ENCODE measurements around the gene ZNRF4.
A peak's percentile ranks its signal among the peaks of the same experiment; 100 is the strongest.
"Not testable (repeated sequence)": the region's sequence is repeated elsewhere in the genome, so short reads cannot be mapped to it uniquely, and the experiment has no call there.

ZNRF4 gene, protein sequence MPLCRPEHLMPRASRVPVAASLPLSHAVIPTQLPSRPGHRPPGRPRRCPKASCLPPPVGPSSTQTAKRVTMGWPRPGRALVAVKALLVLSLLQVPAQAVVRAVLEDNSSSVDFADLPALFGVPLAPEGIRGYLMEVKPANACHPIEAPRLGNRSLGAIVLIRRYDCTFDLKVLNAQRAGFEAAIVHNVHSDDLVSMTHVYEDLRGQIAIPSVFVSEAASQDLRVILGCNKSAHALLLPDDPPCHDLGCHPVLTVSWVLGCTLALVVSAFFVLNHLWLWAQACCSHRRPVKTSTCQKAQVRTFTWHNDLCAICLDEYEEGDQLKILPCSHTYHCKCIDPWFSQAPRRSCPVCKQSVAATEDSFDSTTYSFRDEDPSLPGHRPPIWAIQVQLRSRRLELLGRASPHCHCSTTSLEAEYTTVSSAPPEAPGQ

DNA sequence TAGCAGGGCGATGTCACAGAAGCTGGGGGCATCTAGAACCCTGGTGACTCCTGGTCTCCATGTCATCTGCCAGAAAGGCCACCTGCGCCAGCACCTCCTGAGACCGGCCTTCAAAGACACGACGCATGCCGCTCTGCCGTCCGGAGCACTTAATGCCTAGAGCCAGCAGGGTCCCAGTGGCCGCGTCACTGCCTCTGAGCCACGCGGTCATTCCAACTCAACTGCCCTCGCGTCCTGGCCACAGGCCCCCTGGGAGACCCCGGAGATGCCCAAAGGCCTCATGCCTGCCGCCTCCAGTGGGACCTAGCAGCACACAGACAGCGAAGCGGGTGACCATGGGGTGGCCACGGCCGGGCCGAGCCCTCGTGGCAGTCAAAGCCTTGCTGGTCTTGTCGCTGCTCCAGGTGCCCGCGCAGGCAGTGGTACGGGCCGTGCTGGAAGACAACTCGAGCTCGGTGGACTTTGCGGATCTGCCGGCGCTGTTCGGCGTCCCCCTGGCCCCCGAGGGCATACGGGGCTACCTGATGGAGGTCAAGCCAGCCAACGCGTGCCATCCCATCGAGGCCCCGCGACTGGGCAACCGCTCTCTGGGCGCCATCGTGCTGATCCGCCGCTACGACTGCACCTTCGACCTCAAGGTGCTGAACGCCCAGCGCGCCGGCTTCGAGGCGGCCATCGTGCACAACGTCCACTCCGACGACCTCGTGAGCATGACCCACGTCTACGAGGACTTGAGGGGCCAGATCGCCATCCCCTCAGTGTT lies at the start of gene ZNRF4:
TSS of gene ZNRF4 (plus strand) at position 51 of the 763 bp plus-strand sequence. CDS start at position 126, 75 bp downstream.
- DNase-seq = no peak

DNA sequence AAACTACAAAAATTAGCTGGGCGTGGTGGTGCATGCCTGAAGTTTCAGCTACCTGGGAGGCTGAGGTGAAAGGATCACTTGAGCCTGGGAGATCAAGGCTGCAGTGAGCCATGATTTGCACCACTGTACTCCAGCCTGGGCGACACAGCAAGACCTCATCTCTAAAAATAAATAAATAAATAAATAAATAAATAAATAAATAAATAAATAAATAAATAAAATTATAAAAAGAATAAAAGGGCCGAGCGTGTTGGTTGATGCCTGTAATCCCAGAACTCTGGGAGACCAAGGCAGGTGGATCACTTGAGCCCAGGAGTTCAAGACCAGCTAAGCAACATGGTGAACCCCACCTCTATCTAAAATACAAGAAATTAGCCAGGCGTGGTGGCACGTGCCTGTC lies 49.0 kb upstream of the ZNRF4 start:
- not testable (repeated sequence) for DNase-seq

DNA sequence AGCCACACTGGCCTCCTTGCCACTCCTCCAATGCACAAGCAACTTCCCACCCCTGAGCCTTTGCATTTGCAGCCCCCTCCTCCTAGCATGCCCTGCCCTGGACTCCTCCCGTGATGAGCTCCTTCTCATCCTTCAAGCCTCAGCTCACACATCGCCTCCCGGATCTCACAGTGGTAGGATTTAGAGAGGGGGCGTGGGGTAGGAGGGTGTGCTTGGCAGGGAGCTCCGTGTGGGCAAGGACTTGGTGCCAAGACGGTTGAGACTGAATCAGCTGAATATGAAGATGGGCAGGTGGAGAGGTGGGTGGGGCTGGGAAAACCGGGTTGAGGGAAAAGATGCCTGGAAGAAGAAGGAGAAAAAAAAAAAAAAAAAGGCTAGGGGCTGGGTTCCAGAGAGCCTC lies 48.4 kb upstream of the ZNRF4 start:
- no peak for DNase-seq

DNA sequence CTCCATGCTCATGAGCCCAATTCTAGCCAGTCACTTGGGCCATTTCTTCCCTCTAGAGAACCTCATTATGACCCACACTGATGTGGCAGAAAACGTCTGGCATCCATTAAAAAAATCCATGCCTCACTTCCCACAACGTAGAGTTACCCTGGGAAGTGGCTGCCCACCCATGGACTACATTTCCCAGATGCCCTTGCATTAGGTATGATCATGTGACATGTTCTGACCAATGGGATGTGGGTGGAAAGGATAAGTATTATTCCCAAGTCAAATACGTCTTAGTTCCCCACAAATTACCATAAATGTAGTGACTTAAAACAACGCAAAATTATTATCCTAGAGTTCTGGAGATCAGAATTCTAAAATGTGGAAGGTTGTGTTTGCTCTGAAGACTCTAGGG lies 47.9 kb upstream of the ZNRF4 start:
- DNase-seq = peak; percentile 3 to 22 (median 4)

DNA sequence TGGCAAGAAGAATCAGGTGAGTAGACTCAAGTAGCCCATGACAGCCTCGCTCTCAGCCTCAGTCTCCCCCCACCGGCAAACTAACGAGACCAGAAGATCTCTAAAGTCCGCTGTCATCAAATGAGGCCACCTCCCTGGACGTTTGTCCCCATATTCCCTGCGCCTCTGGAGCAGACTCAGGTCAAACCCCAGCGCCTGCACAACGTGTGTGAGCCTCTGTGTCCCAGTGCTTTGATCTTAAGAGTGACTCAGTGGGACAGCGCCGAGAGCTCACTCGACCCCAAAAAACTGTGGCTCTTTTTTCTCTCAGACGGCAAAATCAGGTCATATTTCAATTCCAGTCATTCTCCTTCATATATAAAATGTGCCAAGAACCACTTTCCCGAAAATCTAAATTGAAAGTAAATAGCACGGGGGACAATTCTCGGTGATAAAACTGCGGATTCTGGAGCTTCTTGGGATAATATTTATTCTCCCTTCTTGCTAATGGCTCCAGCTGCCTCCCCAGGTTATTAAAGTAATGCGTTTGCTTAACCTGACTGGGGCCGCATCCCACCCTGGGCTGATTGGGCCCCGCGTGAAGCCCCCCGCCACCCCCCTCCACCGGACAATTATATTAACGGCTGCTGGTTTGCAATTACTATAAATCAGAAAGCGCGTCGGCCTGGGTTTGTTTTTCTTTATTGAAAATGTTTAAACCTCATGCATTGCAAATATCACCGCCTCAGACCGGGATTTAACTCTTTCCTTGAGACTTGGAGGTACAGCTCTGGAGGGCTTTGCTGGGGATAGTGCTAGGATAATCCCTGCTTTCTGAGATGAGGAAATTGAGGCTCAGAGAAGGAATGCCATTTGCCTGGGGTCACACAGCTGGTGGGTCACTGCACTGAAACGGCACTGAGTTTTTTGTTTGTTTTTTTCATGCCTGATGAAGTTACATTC lies 37.5 kb upstream of the ZNRF4 start:
- DNase-seq = no peak

DNA sequence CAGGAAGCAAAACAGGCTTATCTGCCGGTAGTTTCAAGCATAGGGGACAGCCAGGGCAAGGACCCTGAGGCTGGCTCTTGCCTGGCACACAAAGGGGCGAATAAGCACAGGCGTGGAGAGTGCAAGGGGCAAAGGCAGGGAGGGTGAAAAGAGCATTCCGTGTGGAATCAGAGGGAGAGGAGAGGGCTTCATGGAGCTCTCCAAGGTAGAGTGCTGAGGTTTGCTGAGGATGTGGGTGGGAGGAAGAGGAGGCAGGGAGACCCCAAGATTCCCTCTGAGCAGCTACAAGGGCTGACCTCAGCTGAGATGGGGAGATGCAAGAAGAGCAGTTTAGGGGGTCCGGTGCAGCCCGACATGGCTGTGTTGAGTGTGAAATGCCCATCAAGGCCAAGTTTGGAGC lies 36.5 kb upstream of the ZNRF4 start:
- DNase-seq = no peak

DNA sequence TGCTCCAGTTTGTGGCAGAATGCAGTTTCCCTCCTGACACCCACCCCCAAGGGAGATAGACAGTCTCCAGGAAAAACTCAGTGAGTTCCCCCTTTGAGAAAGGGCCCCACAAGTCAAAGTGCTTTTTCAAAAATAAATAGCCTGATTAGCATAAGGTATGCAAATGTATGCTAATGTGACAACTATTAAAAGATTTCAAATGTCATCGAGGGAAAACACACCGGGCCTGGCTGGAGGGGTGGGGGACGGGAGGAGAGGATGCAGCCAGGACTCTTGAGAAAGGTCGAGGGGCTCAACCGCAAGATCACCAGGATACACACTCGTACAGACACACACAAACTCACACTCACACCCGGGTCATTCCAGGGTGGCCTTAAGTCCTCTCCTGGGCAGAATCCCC lies 34.3 kb upstream of the ZNRF4 start:
- DNase-seq = no peak

DNA sequence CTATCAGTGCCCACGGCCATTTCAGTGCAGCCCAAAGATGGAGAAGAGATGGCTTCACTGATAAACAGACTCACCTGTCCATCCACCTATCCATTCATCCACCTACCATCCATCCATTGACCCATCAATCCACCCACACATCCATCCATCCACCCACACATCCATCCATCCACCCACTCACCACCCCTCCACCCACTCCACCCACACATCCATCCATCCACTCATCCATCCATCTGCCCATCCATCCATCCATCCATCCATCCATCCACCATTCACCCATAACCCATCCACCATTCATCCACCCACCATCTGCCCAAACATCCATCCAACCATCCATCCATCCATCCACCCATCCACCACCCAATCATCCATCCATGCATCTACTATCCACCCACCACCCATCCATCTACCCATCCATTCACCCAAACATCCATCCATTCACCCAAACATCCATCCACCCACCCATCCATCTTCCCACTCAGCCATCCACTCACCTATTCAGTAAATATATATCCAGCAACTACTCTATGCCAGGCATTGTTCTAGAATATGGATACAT lies 31.6 kb upstream of the ZNRF4 start:
- DNase-seq = no peak

DNA sequence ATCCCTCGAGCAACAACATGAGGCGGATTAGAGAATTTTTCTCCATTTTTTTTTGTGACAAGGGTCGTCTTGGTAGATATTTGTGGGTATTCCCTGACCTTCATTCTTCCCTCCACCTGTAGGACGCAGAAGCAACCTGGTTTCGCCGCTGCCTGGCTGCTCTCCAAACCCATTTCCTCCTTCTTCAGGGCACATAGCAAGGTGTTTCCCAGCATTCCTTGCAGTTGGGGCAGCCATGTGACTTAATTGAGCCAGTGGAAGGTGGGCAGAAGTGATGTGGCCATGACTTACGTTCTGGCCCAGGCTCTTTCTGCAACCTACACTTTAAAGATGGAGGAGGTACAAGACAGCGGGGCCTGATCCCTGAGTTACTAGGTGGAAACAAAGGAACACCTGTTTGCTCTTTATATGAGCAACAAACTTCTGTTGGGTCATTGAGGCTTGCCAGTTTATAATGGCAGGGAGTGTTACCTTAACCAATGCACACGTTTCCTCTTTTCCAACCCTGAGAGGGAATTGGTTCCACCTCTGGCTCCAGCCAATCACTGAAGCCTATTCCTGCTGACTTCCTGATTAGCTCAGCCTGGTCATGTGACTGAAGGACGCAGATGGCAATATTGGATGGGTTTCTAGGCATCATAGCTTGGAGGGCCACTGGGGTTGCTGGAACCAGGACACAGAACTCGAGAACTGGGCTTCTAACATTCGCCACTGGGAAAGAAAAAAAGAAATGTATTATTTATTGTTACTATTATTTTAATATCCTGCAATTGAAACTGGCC lies 30.8 kb upstream of the ZNRF4 start:
- DNase-seq = no peak

DNA sequence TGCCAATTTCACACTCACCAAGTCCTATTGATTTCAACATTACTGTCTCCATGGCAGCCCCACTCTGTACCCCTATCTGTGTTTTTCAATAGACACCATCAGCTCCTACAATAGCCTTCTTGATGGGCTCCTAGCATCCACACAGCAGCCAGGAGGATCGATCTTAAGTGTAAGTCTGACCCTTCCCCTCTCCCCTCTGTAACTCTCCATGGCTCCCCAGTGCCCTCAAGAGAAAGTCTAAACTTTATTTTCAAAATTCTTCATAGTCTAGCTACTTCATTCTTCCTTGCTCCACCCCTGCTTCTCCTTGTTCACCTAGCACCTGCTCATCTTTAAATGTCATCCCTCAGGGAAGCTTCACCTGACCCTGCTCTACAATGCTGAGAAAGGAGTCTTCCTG lies 30.0 kb upstream of the ZNRF4 start:
- DNase-seq = no peak

DNA sequence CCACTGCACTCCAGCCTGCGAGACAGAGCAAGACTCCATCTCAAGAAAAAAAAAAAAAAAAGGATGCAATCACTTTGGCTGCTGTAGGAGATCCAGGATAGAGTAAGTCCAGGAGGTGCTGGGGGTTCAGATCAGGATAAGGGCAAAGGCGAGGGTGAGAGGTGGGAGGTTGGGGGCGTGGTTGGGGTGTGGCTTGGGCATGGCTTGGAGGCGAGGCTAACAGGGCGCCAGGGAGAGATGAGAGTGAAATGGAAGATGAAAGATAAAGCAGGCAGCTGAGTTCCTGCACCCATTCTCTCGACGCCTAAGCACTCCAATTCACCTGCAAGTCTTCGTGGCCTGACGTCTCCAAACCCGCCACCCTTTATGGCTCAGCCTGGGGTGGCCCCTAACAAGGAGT lies 25.0 kb upstream of the ZNRF4 start:
- DNase-seq = no peak

DNA sequence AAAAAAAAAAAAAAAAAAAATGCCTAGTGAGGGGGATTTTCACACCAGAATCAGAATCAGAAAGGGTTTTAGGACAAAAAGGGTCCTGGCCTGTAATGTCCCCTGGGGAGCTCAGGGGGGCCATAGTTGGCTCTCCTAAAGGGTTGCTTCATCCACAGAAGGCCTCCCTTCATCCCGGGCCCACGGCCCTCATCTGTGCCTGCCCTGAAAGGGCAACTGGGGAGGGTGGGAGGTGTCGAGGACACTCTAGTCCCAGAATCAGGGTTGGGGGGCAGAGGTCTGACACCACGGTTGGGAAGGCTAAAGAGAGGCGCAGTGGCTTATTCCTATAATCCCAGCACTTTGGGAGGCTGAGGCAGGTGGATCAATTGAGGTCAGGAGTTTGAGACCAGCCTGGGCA lies 22.5 kb upstream of the ZNRF4 start:
- DNase-seq = no peak

DNA sequence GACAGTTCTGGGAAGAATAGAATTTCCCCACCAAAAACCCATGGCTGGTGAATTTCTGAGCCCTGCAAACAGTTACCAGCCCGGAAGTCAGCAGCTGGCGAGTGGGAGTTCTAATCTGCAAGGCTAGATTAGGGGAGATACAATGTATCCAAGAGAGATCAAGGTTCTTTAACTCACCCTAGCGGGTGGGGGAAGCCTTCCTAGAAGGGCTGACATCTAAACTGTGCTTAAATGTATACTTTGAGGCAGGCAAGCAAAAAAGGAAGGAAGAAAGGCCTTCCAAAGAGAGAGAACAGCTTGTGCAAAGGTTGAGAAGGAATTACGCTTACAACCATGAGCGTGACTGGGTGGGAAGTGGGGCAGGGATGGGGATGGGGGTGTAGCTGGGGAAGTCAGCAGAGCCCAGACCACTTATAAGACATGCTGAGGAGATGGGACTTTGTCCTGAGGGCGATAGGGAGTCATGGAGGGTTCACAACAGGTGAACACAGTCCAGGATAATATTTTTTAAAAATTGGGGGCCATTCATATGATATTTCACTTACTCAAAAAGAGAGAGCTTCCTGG lies 20.8 kb upstream of the ZNRF4 start:
- no peak for DNase-seq

DNA sequence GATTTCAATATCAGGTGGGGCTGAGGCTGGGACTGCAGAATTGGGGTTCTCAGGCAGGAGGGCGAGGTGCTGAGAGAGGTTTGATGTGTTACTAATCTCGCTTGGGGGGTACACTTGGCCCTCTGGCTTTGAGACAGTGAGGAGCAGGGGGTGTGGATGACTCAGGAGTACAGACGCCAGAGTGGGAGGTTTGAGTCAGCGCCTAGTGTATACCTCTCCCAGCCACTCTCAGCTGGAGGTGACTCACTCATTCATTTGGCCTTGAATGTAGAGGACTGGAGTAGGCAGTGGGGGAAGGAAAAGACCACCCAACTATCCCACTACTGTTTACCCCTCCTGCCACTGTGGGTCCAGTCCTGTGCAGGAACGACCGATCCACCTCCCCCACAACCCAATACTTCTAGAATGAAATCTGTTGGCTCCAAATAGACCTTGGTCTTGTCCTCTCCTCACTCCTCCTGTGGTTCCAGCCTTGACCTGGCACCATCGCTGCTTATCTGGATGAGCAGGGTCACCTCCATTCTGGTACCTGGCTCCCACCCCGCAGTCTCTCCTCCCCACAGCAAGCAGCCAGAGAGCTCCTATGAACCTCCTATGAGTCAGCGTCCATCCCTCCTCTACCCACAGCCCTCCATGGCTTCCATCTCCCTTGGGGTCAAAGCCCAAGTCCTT lies 20.1 kb upstream of the ZNRF4 start:
- DNase-seq = peak; percentile 47 to 54 (median 50)

DNA sequence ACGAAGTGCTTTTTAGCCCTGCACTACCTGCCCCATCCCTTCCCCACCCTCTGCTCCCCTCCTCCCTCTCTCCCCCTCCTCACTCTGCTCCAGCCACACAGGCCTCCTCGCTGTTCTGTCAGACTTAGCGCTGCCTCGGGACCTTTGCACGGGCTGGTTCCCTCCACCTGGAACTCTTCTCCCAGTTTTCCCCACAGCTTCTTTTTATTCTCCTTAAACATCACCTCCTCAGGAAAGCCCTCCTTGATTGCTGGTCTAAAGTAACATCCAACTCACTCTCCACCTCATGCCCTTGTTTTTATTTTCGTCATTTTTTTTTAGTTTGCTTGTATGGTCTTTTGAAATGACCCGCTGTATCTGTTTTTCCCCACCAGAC lies 19.6 kb upstream of the ZNRF4 start:
- DNase-seq = no peak

DNA sequence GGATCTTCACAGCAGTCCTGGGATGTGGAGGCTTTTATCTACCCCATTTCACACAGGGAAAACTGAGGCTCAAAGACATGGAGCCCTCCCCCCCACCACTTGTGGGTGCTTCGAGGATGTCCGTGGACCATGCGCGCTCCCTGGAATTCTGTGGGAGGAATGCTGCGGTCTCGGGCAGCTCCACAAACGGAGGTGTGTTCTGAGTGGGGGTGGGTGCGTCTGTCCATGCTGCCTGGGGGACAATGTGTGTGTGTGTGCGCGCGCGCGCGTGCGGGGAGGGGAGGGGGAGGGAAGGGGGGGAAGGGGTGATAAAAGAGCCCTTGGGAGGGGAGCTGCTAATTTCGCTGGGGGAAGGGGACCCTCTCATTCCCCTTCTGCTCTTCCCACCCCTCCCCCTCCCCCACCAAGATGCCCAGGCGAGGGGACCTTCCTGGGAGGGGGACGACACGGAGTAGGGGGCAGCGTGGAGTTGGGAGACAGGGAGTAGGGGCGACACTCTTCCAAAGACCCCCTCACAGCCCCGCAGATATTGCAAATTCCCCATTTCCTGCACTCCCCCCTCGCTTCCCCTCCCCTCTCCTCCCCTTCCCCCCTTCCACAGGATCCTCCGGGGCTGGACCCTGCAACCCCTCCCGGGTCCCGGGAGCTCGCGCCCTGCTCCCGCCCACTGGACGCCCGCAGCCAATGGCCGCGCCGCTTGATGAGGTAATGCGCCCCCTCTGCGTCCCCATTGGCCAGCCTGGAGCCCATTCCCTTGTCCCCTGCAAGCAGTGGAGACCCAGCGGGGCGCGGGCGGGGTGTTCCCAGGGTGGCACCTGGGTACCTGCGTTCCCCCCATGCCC lies 18.9 kb upstream of the ZNRF4 start:
- no peak for DNase-seq

DNA sequence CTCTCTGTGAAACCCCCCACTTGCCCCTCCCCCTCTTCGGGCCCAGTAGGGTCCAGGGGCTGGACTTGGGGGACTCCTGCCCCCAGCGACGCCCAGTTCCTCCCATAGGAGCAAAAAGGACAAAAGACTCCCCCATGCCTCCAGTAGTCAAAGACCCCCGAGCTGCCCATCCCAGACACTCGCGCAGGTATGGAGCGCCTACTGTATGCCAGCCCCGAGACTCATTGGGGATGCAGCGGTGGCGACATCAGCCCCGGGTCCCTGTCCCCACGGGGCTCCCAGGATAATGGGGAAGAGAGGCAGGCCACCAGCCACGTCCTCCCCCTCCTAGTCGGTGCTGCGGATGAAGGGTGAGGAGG lies 18.3 kb upstream of the ZNRF4 start:
- DNase-seq = no peak

DNA sequence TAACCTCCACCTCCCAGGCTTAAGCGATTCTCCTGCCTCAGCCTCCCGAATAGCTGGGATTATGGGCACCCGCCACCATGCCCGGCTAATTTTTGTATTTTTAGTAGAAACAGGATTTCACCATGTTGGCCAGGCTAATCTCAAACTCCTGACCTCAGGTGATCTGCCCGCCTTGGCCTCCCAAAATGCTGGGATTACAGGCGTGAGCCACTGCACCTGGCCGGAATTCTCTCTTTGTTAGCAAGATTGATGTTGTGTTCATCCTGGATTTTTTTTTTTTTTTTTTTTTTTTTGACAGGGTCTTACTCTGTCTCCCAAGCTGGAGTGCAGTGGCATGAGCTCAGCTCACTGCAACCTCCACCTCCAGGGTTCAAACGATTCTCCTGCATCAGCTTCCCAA lies 16.5 kb upstream of the ZNRF4 start:
- not testable (repeated sequence) for DNase-seq

DNA sequence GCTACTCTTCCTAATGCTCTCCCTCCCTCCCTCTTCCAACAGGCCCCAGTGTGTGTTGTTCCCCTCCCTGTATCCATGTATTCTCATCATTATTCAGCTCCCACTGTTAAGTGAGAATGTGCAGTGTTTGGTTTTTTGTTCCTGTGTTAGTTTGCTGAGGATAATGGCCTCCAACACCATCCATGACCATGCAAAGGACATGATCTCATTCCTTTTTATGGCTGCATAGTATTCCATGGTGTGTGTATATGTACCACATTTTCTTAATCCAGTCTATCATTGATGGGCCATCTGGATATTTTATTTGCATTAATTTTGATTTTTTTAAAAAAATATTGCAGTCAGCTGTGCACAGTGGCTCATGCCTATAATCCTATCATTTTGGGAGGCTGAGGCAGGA lies 15.8 kb upstream of the ZNRF4 start:
- no peak for DNase-seq

DNA sequence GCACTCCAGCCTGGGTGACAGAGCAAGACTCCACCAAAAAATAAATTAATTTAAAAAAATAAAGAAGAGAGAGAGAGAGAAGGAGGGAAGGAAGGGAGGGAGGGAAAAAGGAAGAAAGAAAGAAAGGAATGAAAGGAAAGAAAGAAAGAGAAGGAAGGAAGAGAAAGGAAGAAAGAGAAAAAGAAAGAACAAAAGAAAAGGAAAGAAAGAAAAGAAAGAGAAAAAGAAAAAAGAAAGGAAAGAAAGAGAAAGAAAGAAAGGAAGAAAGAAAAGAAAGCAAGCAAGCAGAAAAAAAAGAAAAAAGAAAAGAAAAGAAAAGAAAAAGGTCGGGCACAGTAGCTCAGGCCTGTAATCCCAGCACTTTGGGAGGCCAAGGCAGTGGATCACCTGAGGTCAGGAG lies 14.9 kb upstream of the ZNRF4 start:
- no peak for DNase-seq

Measured in suppressor macrophage treated with lipopolysaccharide for 1 hour (primary cell).